H9 (cell line): ENCODE measurements around the gene ATP2B2. TPM values are rescaled to one million over a fixed set of nuclear protein-coding genes. Genes with fewer than 3 reads are reported as not detected.

Experiments
- DNase-seq: peaks from one replicate; pipeline ENCODE4 v3.0.0-alpha.2; 2017
- H2AFZ ChIP-seq: one replicate; pipeline ENCODE4 v1.6.1; 2013; ENCODE audit warnings: mild to moderate bottlenecking, low read length, control low read depth, moderate library complexity
- H2AK5ac ChIP-seq: 2 replicates; pipeline ENCODE4 v1.6.1; 2013; ENCODE audit warnings: low read length, control low read depth, mixed read lengths; ENCODE audit not compliant: insufficient read length
- H2BK120ac ChIP-seq: one replicate; pipeline ENCODE4 v1.6.1; 2013; ENCODE audit warnings: low read depth, mild to moderate bottlenecking, low read length, control low read depth, inconsistent platforms; ENCODE audit not compliant: poor library complexity, severe bottlenecking
- H2BK12ac ChIP-seq: 2 replicates; pipeline ENCODE4 v1.6.1; 2013; ENCODE audit warnings: low read length, control low read depth, mixed read lengths, low read depth; ENCODE audit not compliant: insufficient read length
- H2BK15ac ChIP-seq: 2 replicates; pipeline ENCODE4 v1.6.1; 2013; ENCODE audit warnings: low read depth, low read length, control low read depth
- H2BK20ac ChIP-seq: one replicate; pipeline ENCODE4 v1.6.1; 2013; ENCODE audit warnings: low read depth, mild to moderate bottlenecking, low read length, control low read depth, inconsistent platforms; ENCODE audit not compliant: poor library complexity, severe bottlenecking
- H2BK5ac ChIP-seq: 2 replicates; pipeline ENCODE4 v1.6.1; 2013; ENCODE audit warnings: low read length, control low read depth, mixed read lengths; ENCODE audit not compliant: insufficient read length
- H3K14ac ChIP-seq: 2 replicates; pipeline ENCODE4 v1.6.1; 2013; ENCODE audit warnings: low read length, control low read depth; ENCODE audit not compliant: insufficient read depth
- H3K18ac ChIP-seq: 2 replicates; pipeline ENCODE4 v1.6.1; 2013; ENCODE audit warnings: low read depth, mild to moderate bottlenecking, mixed read lengths, low read length, control low read depth; ENCODE audit not compliant: insufficient read length
- H3K23ac ChIP-seq: 2 replicates; pipeline ENCODE4 v1.6.1; 2013; ENCODE audit warnings: low read length, control low read depth, mixed read lengths, low read depth; ENCODE audit not compliant: insufficient read length
- H3K23me2 ChIP-seq: 2 replicates; pipeline ENCODE4 v1.6.1; 2013; ENCODE audit warnings: low read depth, mild to moderate bottlenecking, mixed read lengths, low read length, control low read depth; ENCODE audit not compliant: insufficient read length, poor library complexity, severe bottlenecking
- H3K27ac ChIP-seq: 2 replicates; pipeline ENCODE4 v1.5.1; 2013; ENCODE audit warnings: low read length, control low read depth, mixed read lengths, low read depth; ENCODE audit not compliant: insufficient read length
- H3K27me3 ChIP-seq: 2 replicates; pipeline ENCODE4 v1.6.1; 2013; ENCODE audit warnings: low read length, control low read depth, inconsistent platforms; ENCODE audit not compliant: insufficient read depth
- H3K4ac ChIP-seq: 2 replicates; pipeline ENCODE4 v1.6.1; 2013; ENCODE audit warnings: low read depth, mild to moderate bottlenecking, control low read depth, inconsistent platforms, low read length, moderate library complexity
- H3K4me1 ChIP-seq: 2 replicates; pipeline ENCODE4 v1.6.1; 2013; ENCODE audit warnings: low read length, control low read depth, inconsistent platforms; ENCODE audit not compliant: insufficient read depth
- H3K4me2 ChIP-seq: 2 replicates; pipeline ENCODE4 v1.6.1; 2013; ENCODE audit warnings: low read length, control low read depth, mixed read lengths; ENCODE audit not compliant: insufficient read length, insufficient read depth
- H3K56ac ChIP-seq: 2 replicates; pipeline ENCODE4 v1.6.1; 2013; ENCODE audit warnings: low read depth, mild to moderate bottlenecking, mixed read lengths, low read length, control low read depth; ENCODE audit not compliant: insufficient read length
- H3K79me1 ChIP-seq: 2 replicates; pipeline ENCODE4 v1.6.1; 2013; ENCODE audit warnings: low read depth, mild to moderate bottlenecking, moderate library complexity, low read length, control low read depth, inconsistent platforms; ENCODE audit not compliant: insufficient read depth, poor library complexity, severe bottlenecking
- H3K79me2 ChIP-seq: 2 replicates; pipeline ENCODE4 v1.6.1; 2013; ENCODE audit warnings: low read length, control low read depth, inconsistent platforms; ENCODE audit not compliant: insufficient read depth
- H3K9ac ChIP-seq: 2 replicates; pipeline ENCODE4 v1.6.1; 2013; ENCODE audit warnings: low read length, control low read depth, mixed read lengths; ENCODE audit not compliant: insufficient read length; ENCODE audit errors: extremely low read depth
- H3K9me3 ChIP-seq: one replicate; pipeline ENCODE4 v1.6.1; 2013; ENCODE audit warnings: low read depth, low read length, inconsistent platforms; ENCODE audit not compliant: control insufficient read depth
- H3T11ph ChIP-seq: one replicate; pipeline ENCODE4 v1.6.1; 2013; ENCODE audit warnings: mild to moderate bottlenecking, low read length, control low read depth, inconsistent platforms
- H4K20me1 ChIP-seq: one replicate; pipeline ENCODE4 v1.6.1; 2013; ENCODE audit not compliant: control insufficient read depth, insufficient read length, insufficient read depth
- H4K5ac ChIP-seq: 2 replicates; pipeline ENCODE4 v1.6.1; 2013; ENCODE audit warnings: low read depth, mild to moderate bottlenecking, mixed read lengths, low read length, control low read depth; ENCODE audit not compliant: insufficient read length
- H4K8ac ChIP-seq: replicated peaks from 2 replicates; pipeline ENCODE4 v1.6.1; 2013; ENCODE audit warnings: low read length, control low read depth, mixed read lengths, low read depth; ENCODE audit not compliant: insufficient read length
- H4K91ac ChIP-seq: 2 replicates; pipeline ENCODE4 v1.6.1; 2013; ENCODE audit warnings: low read depth, mild to moderate bottlenecking, moderate library complexity, mixed read lengths, low read length, control low read depth; ENCODE audit not compliant: insufficient read length
- H3K27ac Mint-ChIP-seq, 3 experiments: 2 replicates in 2 of 3; 3 replicates in 1 of 3; pipeline ENCODE4 v1.8.0; 2020 to 2021; ENCODE audit warnings: mixed read lengths in 3 of 3, mild to moderate bottlenecking in 1 of 3, moderate library complexity in 1 of 3
- H3K27me3 Mint-ChIP-seq: 2 replicates; pipeline ENCODE4 v1.8.0; 2021; ENCODE audit warnings: low read depth, mild to moderate bottlenecking, moderate library complexity, mixed read lengths
- H3K36me3 Mint-ChIP-seq, 3 experiments: 2 replicates in 2 of 3; 3 replicates in 1 of 3; pipeline ENCODE4 v1.8.0; 2020 to 2021; ENCODE audit warnings: low read depth in 3 of 3, mixed read lengths in 3 of 3; ENCODE audit not compliant: insufficient read depth in 1 of 3
- H3K4me1 Mint-ChIP-seq, 2 experiments: 2 replicates each; pipeline ENCODE4 v1.8.0; 2020; ENCODE audit warnings: mixed read lengths in 2 of 2
- H3K4me3 Mint-ChIP-seq, 2 experiments: 2 replicates in 1 of 2; 3 replicates in 1 of 2; pipeline ENCODE4 v1.8.0; 2020 to 2021; ENCODE audit warnings: mild to moderate bottlenecking in 2 of 2, mixed read lengths in 2 of 2, moderate library complexity in 1 of 2
- H3K9me3 Mint-ChIP-seq, 2 experiments: 2 replicates in 1 of 2; 3 replicates in 1 of 2; pipeline ENCODE4 v1.8.0; 2020; ENCODE audit warnings: mild to moderate bottlenecking in 2 of 2, mixed read lengths in 2 of 2, moderate library complexity in 1 of 2
- WGBS: extraction: QIAGEN DNeasy Blood & Tissue Kit; methylation state at CpG from one replicate; pipeline ENCODE4 v1.1.7; 2013; ENCODE audit warnings: missing lambda C conversion rate, low lambda C conversion rate, mixed read lengths; ENCODE audit not compliant: insufficient read length; ENCODE audit errors: extremely low coverage; 5-methylcytosine and 5-hydroxymethylcytosine counted together
- total RNA-seq: library from RNA; stranded (reverse); gene quantifications from 2 replicates; pipeline ENCODE4 v1.2.1, GENCODE V29; 2021
- TF ChIP-seq, protein P1 (sequence below): fragments of 200-600 bp; sonication (generic); conservative IDR thresholded peaks from 3 replicates; pipeline ENCODE4 v1.8.0; 2021; ENCODE audit warnings: antibody characterized with exemption, mild to moderate bottlenecking

The ATP2B2 gene
- total RNA-seq, 1 experiment from 2014 or later = 0.33 TPM

DNA sequence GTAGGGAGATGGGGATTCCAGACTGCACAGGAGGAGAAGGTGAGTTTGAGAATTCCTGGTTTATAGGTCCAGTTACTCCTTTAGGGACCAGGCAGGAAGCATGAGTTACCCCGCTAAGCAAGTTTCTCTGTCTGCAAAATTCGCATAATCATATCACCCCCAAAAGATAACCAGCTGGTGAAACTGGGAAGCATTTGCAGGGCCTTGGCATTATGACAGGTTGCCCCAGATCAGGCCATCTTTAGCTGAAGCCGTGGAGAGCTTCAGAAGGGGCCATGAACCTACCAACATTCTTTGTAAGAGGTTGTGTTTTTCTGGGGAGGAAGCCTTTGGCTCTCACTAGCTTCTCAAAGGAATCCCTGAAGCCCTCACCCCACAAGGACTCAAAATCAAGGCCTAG, 29.4 kb downstream of the ATP2B2 start:
- H3K9ac ChIP-seq = no peak overlapping the region
- H3K23me2 ChIP-seq = no peaks in the 10 kb centered on the region
- H3T11ph ChIP-seq = no peak overlapping the region
- no peak for DNase-seq
- no peak overlapping the region for H2BK20ac ChIP-seq
- peaks cover 23% of the 10 kb centered on the region for H3K27me3 Mint-ChIP-seq
- no peak overlapping the region for H3K27ac ChIP-seq
- no peak overlapping the region for H4K91ac ChIP-seq
- H3K9me3 ChIP-seq = no peaks in the 10 kb centered on the region
- peaks cover 6 to 8% of the 10 kb centered on the region in 2 experiments for H3K9me3 Mint-ChIP-seq
- H3K27me3 ChIP-seq = no peaks in the 10 kb centered on the region
- no peak overlapping the region for H3K14ac ChIP-seq
- H4K8ac ChIP-seq = no peak overlapping the region
- TF ChIP-seq, protein P1, sequence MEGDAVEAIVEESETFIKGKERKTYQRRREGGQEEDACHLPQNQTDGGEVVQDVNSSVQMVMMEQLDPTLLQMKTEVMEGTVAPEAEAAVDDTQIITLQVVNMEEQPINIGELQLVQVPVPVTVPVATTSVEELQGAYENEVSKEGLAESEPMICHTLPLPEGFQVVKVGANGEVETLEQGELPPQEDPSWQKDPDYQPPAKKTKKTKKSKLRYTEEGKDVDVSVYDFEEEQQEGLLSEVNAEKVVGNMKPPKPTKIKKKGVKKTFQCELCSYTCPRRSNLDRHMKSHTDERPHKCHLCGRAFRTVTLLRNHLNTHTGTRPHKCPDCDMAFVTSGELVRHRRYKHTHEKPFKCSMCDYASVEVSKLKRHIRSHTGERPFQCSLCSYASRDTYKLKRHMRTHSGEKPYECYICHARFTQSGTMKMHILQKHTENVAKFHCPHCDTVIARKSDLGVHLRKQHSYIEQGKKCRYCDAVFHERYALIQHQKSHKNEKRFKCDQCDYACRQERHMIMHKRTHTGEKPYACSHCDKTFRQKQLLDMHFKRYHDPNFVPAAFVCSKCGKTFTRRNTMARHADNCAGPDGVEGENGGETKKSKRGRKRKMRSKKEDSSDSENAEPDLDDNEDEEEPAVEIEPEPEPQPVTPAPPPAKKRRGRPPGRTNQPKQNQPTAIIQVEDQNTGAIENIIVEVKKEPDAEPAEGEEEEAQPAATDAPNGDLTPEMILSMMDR = no peak
- no peak overlapping the region for H3K23ac ChIP-seq
- H2BK5ac ChIP-seq = no peak overlapping the region
- H3K18ac ChIP-seq = no peak overlapping the region
- no peaks in the 10 kb centered on the region for H3K79me2 ChIP-seq
- H3K4me2 ChIP-seq = no peak overlapping the region
- no peak overlapping the region for H2BK12ac ChIP-seq
- no peak overlapping the region for H2BK120ac ChIP-seq
- no peak overlapping the region for H2AFZ ChIP-seq
- no peak overlapping the region for H3K56ac ChIP-seq
- H2BK15ac ChIP-seq = no peak overlapping the region
- no peak overlapping the region for H2AK5ac ChIP-seq
- H4K5ac ChIP-seq = no peak overlapping the region
- H3K36me3 Mint-ChIP-seq = peaks cover 0 to 5% (median 0%) of the 10 kb centered on the region in 3 experiments; a peak in 3 of 7 replicates
- peaks cover 5 to 10% of the 10 kb centered on the region in 2 experiments for H3K4me1 Mint-ChIP-seq
- H3K4me1 ChIP-seq = no peaks in the 10 kb centered on the region; the same call in 1 of the 2 replicates
- no CpG with 5 or more reads among the region's 3 CpGs for WGBS
- no peak overlapping the region for H3K4ac ChIP-seq
- H3K4me3 Mint-ChIP-seq = no peak overlapping the region
- no peak overlapping the region for H3K27ac Mint-ChIP-seq
- H3K79me1 ChIP-seq = no peaks in the 10 kb centered on the region
- H4K20me1 ChIP-seq = no peaks in the 10 kb centered on the region
